Gastrocnemius medialis (tissue), 4 donors: ENCODE measurements around the gene CADPS.

Experiments
- POLR2A ChIP-seq, 2 donors: fragments of 450-650 bp; IDR thresholded peaks; one replicate each; pipeline ENCODE4 v1.6.1; 2017; ENCODE audit warnings: antibody characterized with exemption in 2 of 2, mild to moderate bottlenecking in 2 of 2, moderate library complexity in 2 of 2
- TF ChIP-seq, protein P1 (sequence below), 5 experiments: fragments of 450-650 bp in 3 of 5; fragments of 200-600 bp in 2 of 5; sonication (generic) in 2 of 5; IDR thresholded peaks in 4 of 5; conservative IDR thresholded peaks in 1 of 5; 1 replicate in 4 of 5; 2 replicates in 1 of 5; pipeline ENCODE4 v1.5.1; 2016 to 2019; ENCODE audit warnings: antibody characterized with exemption in 5 of 5, mild to moderate bottlenecking in 3 of 5, moderate library complexity in 3 of 5

DNA sequence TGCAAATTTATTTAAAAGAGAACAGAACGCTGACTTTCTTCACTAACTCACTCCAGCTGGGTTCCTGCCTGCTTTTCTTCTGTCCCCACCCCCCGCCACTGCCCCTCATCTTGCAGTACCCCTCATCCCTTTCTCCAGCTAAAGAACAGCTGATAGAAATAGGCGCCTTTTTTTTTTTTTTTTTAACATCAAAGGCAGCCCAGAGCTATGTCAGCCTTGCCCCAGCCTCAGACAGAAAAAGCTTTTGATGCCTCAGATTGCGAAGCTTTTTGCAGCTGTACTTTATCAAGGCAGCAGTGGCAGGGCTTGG lies 1.8 kb downstream of the CADPS start:
- TF ChIP-seq, protein P1, sequence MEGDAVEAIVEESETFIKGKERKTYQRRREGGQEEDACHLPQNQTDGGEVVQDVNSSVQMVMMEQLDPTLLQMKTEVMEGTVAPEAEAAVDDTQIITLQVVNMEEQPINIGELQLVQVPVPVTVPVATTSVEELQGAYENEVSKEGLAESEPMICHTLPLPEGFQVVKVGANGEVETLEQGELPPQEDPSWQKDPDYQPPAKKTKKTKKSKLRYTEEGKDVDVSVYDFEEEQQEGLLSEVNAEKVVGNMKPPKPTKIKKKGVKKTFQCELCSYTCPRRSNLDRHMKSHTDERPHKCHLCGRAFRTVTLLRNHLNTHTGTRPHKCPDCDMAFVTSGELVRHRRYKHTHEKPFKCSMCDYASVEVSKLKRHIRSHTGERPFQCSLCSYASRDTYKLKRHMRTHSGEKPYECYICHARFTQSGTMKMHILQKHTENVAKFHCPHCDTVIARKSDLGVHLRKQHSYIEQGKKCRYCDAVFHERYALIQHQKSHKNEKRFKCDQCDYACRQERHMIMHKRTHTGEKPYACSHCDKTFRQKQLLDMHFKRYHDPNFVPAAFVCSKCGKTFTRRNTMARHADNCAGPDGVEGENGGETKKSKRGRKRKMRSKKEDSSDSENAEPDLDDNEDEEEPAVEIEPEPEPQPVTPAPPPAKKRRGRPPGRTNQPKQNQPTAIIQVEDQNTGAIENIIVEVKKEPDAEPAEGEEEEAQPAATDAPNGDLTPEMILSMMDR (IDR thresholded peaks at IDR 0.05 in 4 of 5, conservative IDR thresholded peaks at IDR 0.05 in 1 of 5), result no peak
- no peak for TF ChIP-seq POLR2A (IDR thresholded peaks at IDR 0.05)
